ENCODE data around the gene RBM45.

Gene RBM45

GRCh38 chr2:178160601-178161000, 48.4 kb downstream of the RBM45 start:
- TF ChIP-seq GATA3 (IDR thresholded peaks at IDR 0.05; ENCODE audit: low read depth, low read length) = no peak
- no peak for TF ChIP-seq GATA2 (IDR thresholded peaks at IDR 0.05; ENCODE audit: low read depth, low read length)

- TF ChIP-seq GATA2 (IDR thresholded peaks at IDR 0.05; ENCODE audit: low read depth, low read length) = no peak
Observed at GRCh38 chr2:178163395-178163794, 51.2 kb downstream of the RBM45 start.

- no peak for TF ChIP-seq GATA3 (IDR thresholded peaks at IDR 0.05; ENCODE audit: low read depth, low read length)
- TF ChIP-seq GATA2 (IDR thresholded peaks at IDR 0.05; ENCODE audit: low read depth, low read length) = no peak
Observed at GRCh38 chr2:178163911-178164310, 51.7 kb downstream of the RBM45 start.

GRCh38 chr2:178173657-178174056, 61.4 kb downstream of the RBM45 start:
- TF ChIP-seq GATA2 (IDR thresholded peaks at IDR 0.05; ENCODE audit: low read depth, low read length) (no peak), GATA3 (IDR thresholded peaks at IDR 0.05; ENCODE audit: low read depth, low read length) (no peak)

GRCh38 chr2:178177066-178177679, 64.9 kb downstream of the RBM45 start:
- no peak for TF ChIP-seq GATA3 (IDR thresholded peaks at IDR 0.05; ENCODE audit: low read depth, low read length)
- TF ChIP-seq GATA2 (IDR thresholded peaks at IDR 0.05; ENCODE audit: low read depth, low read length) = no peak
